ENCODE results near the gene SLC25A25. TPM values are rescaled to one million over a fixed set of nuclear protein-coding genes. Genes with fewer than 3 reads are reported as not detected.

SLC25A25 gene
- total and polyA plus RNA-seq, 12 donors: 11.4 to 60.6 (median 15.6) TPM

GRCh38 chr9:128026255-128026772, 41.7 kb upstream of the SLC25A25 start:
- no peak for DNase-seq
- no peaks in the 10 kb centered on the region for H3K9me3 ChIP-seq (replicated peaks in 1 of 3)
- peaks cover 0 to 16% of the 10 kb centered on the region in 2 donors for H3K4me1 ChIP-seq (replicated peaks in 1 of 2)
- TF ChIP-seq POLR2A (IDR thresholded peaks at IDR 0.05): no peak
- TF ChIP-seq CTCF (IDR thresholded peaks at IDR 0.05): no peak
- H3K36me3 ChIP-seq (replicated peaks in 1 of 2): no peaks in the 10 kb centered on the region
- WGBS, 4 donors: 53 to 82% (median 74%) methylated on average over 9 to 12 of the region's 12 CpGs
- H3K27ac ChIP-seq: peak overlapping the region in 3 of 5 donors; percentile 0 to 72 (median 52)
- intact Hi-C loops (cut with DNase I): no loop called here
- no peaks in the 10 kb centered on the region for H3K27me3 ChIP-seq
- no peak overlapping the region for H3K4me3 ChIP-seq

GRCh38 chr9:128026773-128027541, 41.1 kb upstream of the SLC25A25 start:
- peak overlapping the region in 4 of 5 donors; percentile 0 to 72 (median 50) for H3K27ac ChIP-seq
- H3K4me3 ChIP-seq: no peak overlapping the region
- intact Hi-C loops (cut with DNase I): no loop called here
- H3K27me3 ChIP-seq: no peaks in the 10 kb centered on the region
- peaks cover 0 to 16% of the 10 kb centered on the region in 2 donors for H3K4me1 ChIP-seq (replicated peaks in 1 of 2)
- no peak for DNase-seq
- TF ChIP-seq POLR2A (IDR thresholded peaks at IDR 0.05) (no peak), CTCF (IDR thresholded peaks at IDR 0.05) (no peak)
- WGBS, 4 donors: 50 to 68% (median 64%) methylated on average over 7 to 11 of the region's 11 CpGs
- no peaks in the 10 kb centered on the region for H3K9me3 ChIP-seq (replicated peaks in 1 of 3)
- H3K36me3 ChIP-seq (replicated peaks in 1 of 2): no peaks in the 10 kb centered on the region

- Histone ChIP-seq H3K27ac (peak overlapping the region in 2 of 5 donors; percentile 13 to 52), H3K27me3 (no peaks in the 10 kb centered on the region), H3K4me1 (replicated peaks in 1 of 2) (peaks cover 0 to 16% of the 10 kb centered on the region in 2 donors), H3K4me3 (no peak overlapping the region), H3K9me3 (replicated peaks in 1 of 3) (no peaks in the 10 kb centered on the region), H3K36me3 (replicated peaks in 1 of 2) (no peaks in the 10 kb centered on the region)
- no peak for DNase-seq
- intact Hi-C loops (cut with DNase I): no loop called here
- WGBS, 4 donors: 67 to 72% (median 71%) methylated on average over 4 of the region's 4 CpGs
- TF ChIP-seq POLR2A (IDR thresholded peaks at IDR 0.05): no peak
- no peak for TF ChIP-seq CTCF (IDR thresholded peaks at IDR 0.05)
Observed at GRCh38 chr9:128027705-128028104, 40.3 kb upstream of the SLC25A25 start.

- Histone ChIP-seq H3K9me3 (replicated peaks in 1 of 3) (no peaks in the 10 kb centered on the region), H3K4me1 (replicated peaks in 1 of 2) (peaks cover 0 to 6% of the 10 kb centered on the region in 2 donors), H3K36me3 (replicated peaks in 1 of 2) (no peaks in the 10 kb centered on the region), H3K4me3 (no peak overlapping the region), H3K27me3 (no peaks in the 10 kb centered on the region), H3K27ac (no peak overlapping the region)
- intact Hi-C loops (cut with DNase I): loop anchor here in 1 of 2 donors (2.0 kb wide), 1 partner anchor 89 kb away; no protein-coding TSS in a partner anchor
- WGBS, 4 donors: 90 to 94% (median 91%) methylated on average over 4 of the region's 4 CpGs
- TF ChIP-seq POLR2A (IDR thresholded peaks at IDR 0.05) (no peak), CTCF (IDR thresholded peaks at IDR 0.05) (no peak)
- DNase-seq: no peak
Observed at GRCh38 chr9:128033609-128034008, 34.4 kb upstream of the SLC25A25 start.

Measured in adrenal gland (tissue), 12 donors.